Astrocyte of the spinal cord (primary cell): Measurements from ENCODE around the gene UBE2D1.

Source experiments
- DNase-seq: peaks from one replicate; pipeline ENCODE4 v3.0.0; 2011; ENCODE audit warnings: low read depth, low spot score
- H3K4me3 ChIP-seq: 2 replicates; pipeline ENCODE4 v1.5.1; 2011; ENCODE audit warnings: low read depth, mild to moderate bottlenecking, low read length, moderate library complexity
- CTCF ChIP-seq: IDR thresholded peaks from 2 replicates; pipeline ENCODE4 v1.5.1; 2012; ENCODE audit warnings: low read depth, mild to moderate bottlenecking, low read length, inconsistent platforms
- in situ Hi-C: cut with HindIII; loops from 2 replicates; pipeline ENCODE4 v1.10.0; 2017; ENCODE audit warnings: low sequenced_read_pairs

UBE2D1 gene

DNA sequence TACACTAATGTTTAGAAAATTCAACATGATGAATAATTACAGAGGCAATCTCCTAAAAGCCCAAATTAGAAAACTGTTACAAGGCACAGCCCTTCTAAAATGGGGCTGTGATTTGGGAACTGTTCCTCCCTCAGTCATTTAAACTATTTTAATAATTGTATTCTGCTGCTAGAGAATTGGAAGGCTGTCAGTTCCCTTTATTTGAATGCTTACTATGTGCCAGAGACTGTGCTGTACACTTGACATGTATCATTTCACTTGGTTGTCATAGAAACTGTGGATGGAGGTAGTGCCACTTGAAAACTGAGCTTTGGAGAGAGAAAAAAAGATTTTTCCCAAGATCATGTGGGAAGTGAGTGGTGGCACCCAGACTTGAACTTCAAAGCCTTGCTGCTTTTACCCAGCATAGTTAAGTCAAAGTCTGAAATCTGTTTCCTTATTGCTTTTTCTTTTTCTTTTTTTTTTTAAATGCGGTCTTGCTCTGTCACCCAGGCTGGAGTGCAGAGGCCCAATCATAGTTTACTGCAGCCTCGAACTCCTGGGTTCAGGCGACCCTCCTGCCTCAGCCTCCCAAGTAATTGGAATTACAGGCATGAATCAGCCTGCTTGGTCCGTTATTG is 23.6 kb downstream of the UBE2D1 start:
- in situ Hi-C loops = no loop called here
- DNase-seq = no peak
- no peak overlapping the region for H3K4me3 ChIP-seq
- no peak for TF ChIP-seq CTCF

DNA sequence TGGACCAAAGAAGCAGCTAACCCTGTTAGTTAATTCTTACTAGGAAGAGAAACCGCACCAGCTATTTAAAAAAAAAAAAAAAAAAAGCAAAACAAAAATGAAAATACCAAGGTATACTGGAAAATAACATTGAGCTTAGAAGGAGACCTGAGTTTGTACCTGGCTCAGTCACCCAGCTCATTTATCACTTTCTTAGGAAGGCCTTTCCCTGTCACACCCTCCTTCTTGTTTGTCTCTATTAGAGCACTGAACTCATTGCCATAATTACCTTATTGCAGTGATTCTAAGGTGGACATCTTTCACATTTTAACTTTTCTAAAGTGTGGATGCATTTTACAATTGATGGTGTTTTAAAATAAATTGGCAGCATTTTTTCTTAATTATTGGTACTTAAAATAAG is 24.1 kb downstream of the UBE2D1 start:
- no peak for DNase-seq
- H3K4me3 ChIP-seq = no peak overlapping the region
- in situ Hi-C loops = no loop called here
- TF ChIP-seq CTCF = no peak

DNA sequence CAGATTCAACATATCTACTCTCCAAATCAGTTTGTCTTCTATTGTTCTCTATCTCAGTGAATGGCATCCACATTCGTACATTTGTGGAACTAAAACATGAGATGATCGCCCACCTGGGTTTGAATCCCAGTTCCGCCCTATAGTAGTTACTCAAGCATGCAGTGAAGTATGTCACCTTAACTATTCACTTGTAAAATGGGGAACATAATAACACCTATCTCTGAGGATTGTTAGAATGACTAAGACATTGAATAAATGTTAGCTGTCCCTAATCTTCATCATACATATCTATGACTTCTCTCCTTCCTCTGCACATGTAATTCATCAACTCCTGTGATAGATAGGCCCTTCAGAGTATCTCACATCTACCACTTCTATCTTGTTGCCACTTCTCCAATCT is 24.7 kb downstream of the UBE2D1 start:
- no peak for DNase-seq
- H3K4me3 ChIP-seq = no peak overlapping the region
- TF ChIP-seq CTCF = no peak
- in situ Hi-C loops = no loop called here

GRCh38 chr10:58360412-58361004 is 25.7 kb downstream of the UBE2D1 start:
- no peak for DNase-seq
- in situ Hi-C loops = no loop called here
- no peak for TF ChIP-seq CTCF
- no peak overlapping the region for H3K4me3 ChIP-seq

GRCh38 chr10:58361353-58361752 is 26.5 kb downstream of the UBE2D1 start:
- no peak for DNase-seq
- H3K4me3 ChIP-seq = no peak overlapping the region
- no peak for TF ChIP-seq CTCF
- in situ Hi-C loops = no loop called here

DNA sequence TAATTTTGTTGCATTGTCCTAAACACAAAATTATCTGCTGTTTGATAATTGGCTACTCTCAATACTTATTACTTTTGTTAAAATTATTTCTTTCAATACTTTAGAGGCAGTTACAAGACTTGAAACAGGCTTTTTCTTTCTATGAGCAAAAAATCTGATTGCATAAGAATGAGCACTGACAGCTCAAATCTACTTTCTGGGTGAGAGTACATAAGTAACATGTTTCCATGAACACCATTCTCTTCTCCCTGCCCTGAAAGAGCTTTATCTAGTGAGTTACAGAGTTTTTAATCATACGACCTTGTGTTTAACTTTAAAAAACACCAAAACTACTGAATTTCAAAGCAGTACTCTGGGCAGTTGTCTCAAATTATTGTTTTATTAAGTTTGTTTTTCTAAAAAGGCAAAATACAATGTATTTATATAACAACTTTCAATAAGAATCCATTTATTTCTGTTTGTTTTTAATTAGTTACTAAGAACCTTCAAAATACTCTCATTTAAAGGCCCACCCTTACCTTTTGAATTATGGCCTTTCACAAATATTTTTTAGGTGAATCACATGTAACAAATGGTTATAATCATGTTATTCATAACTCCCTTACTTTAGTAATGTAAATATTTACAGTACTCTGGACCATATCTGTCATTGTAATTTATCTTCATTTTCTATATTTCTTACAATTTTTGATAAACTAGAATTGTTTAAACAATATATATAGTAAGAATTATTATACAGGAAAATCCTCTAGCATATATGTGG is 27.4 kb downstream of the UBE2D1 start:
- DNase-seq = no peak
- no peak for TF ChIP-seq CTCF
- in situ Hi-C loops = no loop called here
- H3K4me3 ChIP-seq = no peak overlapping the region
